Activated CD8-positive, alpha-beta memory T cell treated with anti-CD3 and anti-CD28 coated beads, Interleukin-2, amount 50 U/mL, for 48 hours (primary cell): ENCODE measurements around the gene CST5.
"Not testable (repeated sequence)": the region's sequence is repeated elsewhere in the genome, so short reads cannot be mapped to it uniquely, and the experiment has no call there.

Experiments used
- DNase-seq: peaks from one replicate; pipeline ENCODE4 v3.0.0-alpha.2; 2020

The CST5 gene

DNA sequence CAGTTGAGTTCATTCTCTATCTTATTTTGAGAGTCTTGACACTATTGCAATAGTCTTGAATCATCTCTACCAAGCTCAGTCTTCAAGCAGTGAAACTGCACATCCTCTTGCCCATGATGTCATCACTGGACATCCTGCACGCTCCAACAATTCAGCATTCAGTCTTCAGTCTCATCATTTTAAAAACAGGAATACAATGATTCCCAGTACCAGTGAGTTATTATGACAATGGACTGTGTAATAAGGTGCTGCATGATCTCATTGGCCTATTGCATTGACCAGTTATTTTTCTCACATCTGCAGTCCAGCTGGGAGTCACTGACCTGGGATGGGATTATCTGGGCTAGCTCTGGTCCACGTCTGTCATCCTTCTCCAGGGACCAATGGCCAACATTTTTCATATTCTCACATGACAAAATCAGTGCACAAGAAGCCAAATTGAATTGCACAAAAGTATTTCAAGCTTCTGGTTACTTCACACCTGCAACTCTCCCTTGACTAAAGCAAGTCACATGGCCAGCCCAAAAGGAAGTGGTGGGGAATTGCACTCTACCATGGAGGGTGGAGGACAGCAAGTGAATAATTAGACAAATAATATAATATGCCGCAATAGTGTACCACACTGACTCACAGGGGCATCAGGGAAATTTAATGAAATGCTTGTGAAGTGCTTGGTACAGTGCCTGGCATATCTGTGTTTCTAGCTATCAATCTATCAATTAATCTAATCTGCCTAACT lies 46.6 kb downstream of the CST5 start:
- DNase-seq = no peak

DNA sequence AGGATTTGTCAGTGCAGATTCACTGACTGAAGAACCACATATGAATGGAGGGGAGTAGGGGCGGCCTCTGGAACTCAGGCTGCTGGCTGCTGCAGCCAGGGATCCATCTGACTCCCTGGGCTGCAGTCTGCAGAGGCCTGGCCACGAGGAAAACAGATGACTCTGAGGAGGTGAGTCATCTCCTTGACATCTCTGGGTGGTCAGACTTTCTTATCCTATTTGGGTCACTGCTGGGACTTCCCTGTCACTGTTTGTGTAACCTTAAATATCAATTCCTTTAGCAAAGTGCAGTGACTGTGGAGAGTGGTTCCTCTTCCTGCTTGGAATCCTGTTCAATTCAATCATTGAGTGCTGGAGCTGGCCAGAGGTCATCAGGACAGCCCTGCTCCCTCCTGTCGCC lies 47.6 kb downstream of the CST5 start:
- DNase-seq = not testable (repeated sequence)

DNA sequence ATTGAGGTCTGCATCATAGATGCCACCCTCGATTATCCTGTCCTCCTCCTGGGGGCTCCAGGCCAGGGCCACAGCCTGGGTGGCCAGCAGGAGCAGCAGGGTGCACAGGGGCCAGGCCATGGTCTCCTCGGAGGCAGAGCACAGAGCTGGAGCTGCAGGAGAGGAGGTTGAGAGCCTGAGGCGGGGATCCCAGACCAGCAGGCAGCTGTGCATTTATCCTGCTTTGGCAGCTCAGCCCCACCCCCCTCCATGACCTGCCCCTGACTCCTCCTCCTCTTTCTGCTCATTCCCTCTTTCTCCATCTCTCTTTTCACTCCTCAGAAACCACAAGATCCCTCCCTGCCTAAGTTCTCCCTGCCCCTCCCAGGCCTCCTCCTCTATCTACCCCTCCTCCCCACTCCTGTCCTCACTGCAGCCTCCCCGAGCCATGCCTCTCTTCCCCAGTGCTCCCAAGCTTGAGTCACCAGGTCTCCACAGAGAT lies 53.0 kb downstream of the CST5 start, which contains the start of gene CST2:
Gene CST2 (minus strand): TSS at position 189 of the 481 bp plus-strand sequence. CDS start 69 bp downstream, at position 120.
- DNase-seq = no peak
